Testis (tissue), 2 donors: Measurements from ENCODE around the gene XYLB.

Source experiments
- CTCF ChIP-seq, 3 experiments: fragments of 450-650 bp in 2 of 3; fragments of 200-600 bp in 1 of 3; sonication (generic) in 1 of 3; IDR thresholded peaks; one replicate each; pipeline ENCODE4 v1.5.1; 2016 to 2019; ENCODE audit warnings: antibody characterized with exemption in 3 of 3, mild to moderate bottlenecking in 2 of 3, moderate library complexity in 1 of 3
- POLR2A ChIP-seq: fragments of 450-650 bp; IDR thresholded peaks from one replicate; pipeline ENCODE4 v1.6.1; 2017; ENCODE audit warnings: antibody characterized with exemption, mild to moderate bottlenecking, moderate library complexity

GRCh38 chr3:38458796-38459498 lies 112.4 kb downstream of the XYLB start:
- TF ChIP-seq CTCF (IDR thresholded peaks at IDR 0.05) (no peak), POLR2A (no peak)
